T-helper 2 cell treated with Interferon-gamma antibody and Interleukin-4, amounts not matched to agents 5 μg/mL and 100 μg/mL, for 36 hours (primary cell): Measurements from ENCODE around the gene SLC25A38.

Experiments used
- DNase-seq: peaks from one replicate; pipeline ENCODE4 v3.0.0; 2021; ENCODE audit warnings: low spot score
- H3K27ac Mint-ChIP-seq: one replicate; pipeline ENCODE4 v1.8.0; 2021; ENCODE audit warnings: mild to moderate bottlenecking, mixed read lengths
- H3K27me3 Mint-ChIP-seq: one replicate; pipeline ENCODE4 v1.8.0; 2021; ENCODE audit warnings: low read depth, mixed read lengths
- H3K36me3 Mint-ChIP-seq: one replicate; pipeline ENCODE4 v1.8.0; 2021; ENCODE audit warnings: low read depth, mixed read lengths
- H3K4me1 Mint-ChIP-seq: one replicate; pipeline ENCODE4 v1.8.0; 2021; ENCODE audit warnings: low read depth, mixed read lengths
- H3K4me3 Mint-ChIP-seq: one replicate; pipeline ENCODE4 v1.8.0; 2022; ENCODE audit warnings: mild to moderate bottlenecking, moderate library complexity, mixed read lengths
- H3K9me3 Mint-ChIP-seq: one replicate; pipeline ENCODE4 v1.8.0; 2021; ENCODE audit warnings: mixed read lengths

SLC25A38 gene

DNA sequence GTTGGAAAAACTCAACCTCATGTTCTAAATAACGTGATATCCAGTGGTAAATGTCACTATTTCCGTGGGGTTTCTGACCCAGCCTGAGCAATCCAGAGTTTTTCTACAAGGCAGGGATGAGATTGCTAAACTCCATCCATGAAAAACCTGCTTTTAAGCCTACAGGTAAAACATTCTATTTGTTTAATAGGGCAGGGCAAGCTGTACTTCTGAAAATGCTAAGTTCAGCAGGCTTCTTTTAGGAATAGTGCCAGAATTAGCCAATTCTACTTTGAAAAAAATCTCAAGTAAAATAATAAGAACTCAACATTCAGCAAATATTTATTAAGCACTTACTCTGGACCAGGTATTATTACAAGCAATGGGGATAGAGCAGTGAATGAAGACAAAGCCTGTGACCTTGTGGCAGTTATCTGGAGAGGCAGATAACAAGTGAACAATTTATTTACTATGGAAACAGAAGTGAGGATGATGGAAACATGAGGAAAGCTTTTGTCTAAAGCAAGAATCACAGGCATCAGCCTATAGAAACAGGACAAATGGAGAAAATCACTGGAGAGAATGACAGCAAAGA, 36.7 kb downstream of the SLC25A38 start:
- Mint-ChIP-seq H3K9me3 (no peaks in the 10 kb centered on the region), H3K4me1 (no peaks in the 10 kb centered on the region)

DNA sequence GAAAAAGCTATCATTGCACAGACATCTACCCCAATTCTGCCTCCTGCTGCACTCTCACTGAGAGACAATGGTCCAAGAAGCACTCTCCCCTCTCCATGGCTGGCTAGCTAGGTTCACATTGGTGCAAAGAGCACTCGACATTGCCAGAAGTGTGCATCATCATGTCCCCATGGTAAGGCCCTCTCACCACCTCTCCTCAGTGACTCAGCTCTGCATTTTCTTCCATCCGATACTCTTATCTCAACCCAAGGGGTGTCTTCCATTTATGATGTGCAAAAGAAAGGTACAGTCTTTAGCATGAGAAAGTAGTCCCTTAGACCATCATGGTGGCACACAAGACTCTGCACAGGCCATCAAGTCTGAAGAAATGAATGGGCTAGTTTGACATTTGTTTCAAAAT, 37.4 kb downstream of the SLC25A38 start:
- DNase-seq, result no peak
- Mint-ChIP-seq H3K27ac (no peak overlapping the region), H3K4me3 (no peak overlapping the region), H3K36me3 (peaks cover 2% of the 10 kb centered on the region), H3K27me3 (peaks cover 7% of the 10 kb centered on the region), H3K4me1 (no peaks in the 10 kb centered on the region), H3K9me3 (no peaks in the 10 kb centered on the region)

More for the DNA sequence above, 36.7 kb downstream of the SLC25A38 start:
- Mint-ChIP-seq H3K27ac (no peak overlapping the region), H3K4me3 (no peak overlapping the region), H3K36me3 (peaks cover 4% of the 10 kb centered on the region), H3K27me3 (peaks cover 7% of the 10 kb centered on the region)
- no peak for DNase-seq

- Mint-ChIP-seq H3K4me3 (no peak overlapping the region), H3K9me3 (no peaks in the 10 kb centered on the region), H3K4me1 (no peaks in the 10 kb centered on the region), H3K36me3 (no peaks in the 10 kb centered on the region), H3K27me3 (peaks cover 3% of the 10 kb centered on the region), H3K27ac (no peak overlapping the region)
- DNase-seq, result no peak
These were observed 40.3 kb downstream of the SLC25A38 start for GRCh38 chr3:39423436-39423970.

- H3K4me3 Mint-ChIP-seq, result no peak overlapping the region
- DNase-seq, result no peak
- H3K36me3 Mint-ChIP-seq, result no peaks in the 10 kb centered on the region
- H3K9me3 Mint-ChIP-seq, result no peaks in the 10 kb centered on the region
- no peak overlapping the region for H3K27ac Mint-ChIP-seq
- H3K27me3 Mint-ChIP-seq, result no peaks in the 10 kb centered on the region
- H3K4me1 Mint-ChIP-seq, result no peaks in the 10 kb centered on the region
These were observed 43.1 kb downstream of the SLC25A38 start for GRCh38 chr3:39426312-39426711.

DNA sequence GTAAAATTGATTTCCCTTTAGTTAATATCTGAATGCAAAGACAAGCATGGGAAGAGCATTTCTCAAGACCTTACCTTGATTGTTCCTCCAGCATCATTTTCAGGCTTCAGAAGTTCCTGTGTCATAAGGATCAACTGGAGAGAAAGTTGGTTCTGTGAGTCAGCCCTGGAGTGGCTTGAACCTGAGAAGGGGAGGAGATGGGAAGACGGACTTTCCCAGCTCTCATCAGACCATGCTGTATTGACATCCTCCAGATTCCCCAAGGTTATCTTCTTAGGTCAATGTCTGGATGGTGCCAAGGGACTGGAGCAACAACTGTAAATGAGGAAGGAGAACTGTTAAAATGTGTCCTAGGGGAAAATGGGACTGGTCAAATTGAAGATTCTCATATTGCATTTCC, 44.3 kb downstream of the SLC25A38 start:
- no peak overlapping the region for H3K27ac Mint-ChIP-seq
- DNase-seq, result no peak
- H3K9me3 Mint-ChIP-seq, result no peaks in the 10 kb centered on the region
- H3K36me3 Mint-ChIP-seq, result no peaks in the 10 kb centered on the region
- no peaks in the 10 kb centered on the region for H3K4me1 Mint-ChIP-seq
- no peak overlapping the region for H3K4me3 Mint-ChIP-seq
- no peaks in the 10 kb centered on the region for H3K27me3 Mint-ChIP-seq

GRCh38 chr3:39428745-39429201, 45.6 kb downstream of the SLC25A38 start:
- no peaks in the 10 kb centered on the region for H3K36me3 Mint-ChIP-seq
- H3K4me3 Mint-ChIP-seq, result no peak overlapping the region
- no peak overlapping the region for H3K27ac Mint-ChIP-seq
- no peaks in the 10 kb centered on the region for H3K9me3 Mint-ChIP-seq
- H3K4me1 Mint-ChIP-seq, result no peaks in the 10 kb centered on the region
- no peaks in the 10 kb centered on the region for H3K27me3 Mint-ChIP-seq
- DNase-seq, result no peak

- no peak overlapping the region for H3K27ac Mint-ChIP-seq
- no peaks in the 10 kb centered on the region for H3K4me1 Mint-ChIP-seq
- no peak overlapping the region for H3K4me3 Mint-ChIP-seq
- no peaks in the 10 kb centered on the region for H3K36me3 Mint-ChIP-seq
- H3K27me3 Mint-ChIP-seq, result no peaks in the 10 kb centered on the region
- DNase-seq, result no peak
- no peaks in the 10 kb centered on the region for H3K9me3 Mint-ChIP-seq
These were observed 46.3 kb downstream of the SLC25A38 start for GRCh38 chr3:39429466-39429865.

- DNase-seq, result no peak
- no peaks in the 10 kb centered on the region for H3K36me3 Mint-ChIP-seq
- H3K27ac Mint-ChIP-seq, result no peak overlapping the region
- H3K4me3 Mint-ChIP-seq, result no peak overlapping the region
- H3K9me3 Mint-ChIP-seq, result no peaks in the 10 kb centered on the region
- peaks cover 2% of the 10 kb centered on the region for H3K27me3 Mint-ChIP-seq
- H3K4me1 Mint-ChIP-seq, result no peaks in the 10 kb centered on the region
These were observed 49.2 kb downstream of the SLC25A38 start for GRCh38 chr3:39432342-39432741.

- Mint-ChIP-seq H3K27me3 (peaks cover 5% of the 10 kb centered on the region), H3K9me3 (no peaks in the 10 kb centered on the region), H3K27ac (no peak overlapping the region), H3K36me3 (no peaks in the 10 kb centered on the region), H3K4me1 (no peaks in the 10 kb centered on the region), H3K4me3 (no peak overlapping the region)
- DNase-seq, result no peak
These were observed 50.5 kb downstream of the SLC25A38 start for GRCh38 chr3:39433642-39434041.

- Mint-ChIP-seq H3K27ac (no peak overlapping the region), H3K27me3 (peaks cover 5% of the 10 kb centered on the region), H3K4me3 (no peak overlapping the region), H3K4me1 (no peaks in the 10 kb centered on the region), H3K36me3 (no peaks in the 10 kb centered on the region), H3K9me3 (no peaks in the 10 kb centered on the region)
- no peak for DNase-seq
These were observed 51.4 kb downstream of the SLC25A38 start for GRCh38 chr3:39434574-39434973.

- H3K4me3 Mint-ChIP-seq, result no peak overlapping the region
- no peaks in the 10 kb centered on the region for H3K9me3 Mint-ChIP-seq
- H3K36me3 Mint-ChIP-seq, result no peaks in the 10 kb centered on the region
- no peaks in the 10 kb centered on the region for H3K4me1 Mint-ChIP-seq
- H3K27ac Mint-ChIP-seq, result no peak overlapping the region
- no peak for DNase-seq
- peaks cover 5% of the 10 kb centered on the region for H3K27me3 Mint-ChIP-seq
These were observed 52.0 kb downstream of the SLC25A38 start for GRCh38 chr3:39435006-39435748.

DNA sequence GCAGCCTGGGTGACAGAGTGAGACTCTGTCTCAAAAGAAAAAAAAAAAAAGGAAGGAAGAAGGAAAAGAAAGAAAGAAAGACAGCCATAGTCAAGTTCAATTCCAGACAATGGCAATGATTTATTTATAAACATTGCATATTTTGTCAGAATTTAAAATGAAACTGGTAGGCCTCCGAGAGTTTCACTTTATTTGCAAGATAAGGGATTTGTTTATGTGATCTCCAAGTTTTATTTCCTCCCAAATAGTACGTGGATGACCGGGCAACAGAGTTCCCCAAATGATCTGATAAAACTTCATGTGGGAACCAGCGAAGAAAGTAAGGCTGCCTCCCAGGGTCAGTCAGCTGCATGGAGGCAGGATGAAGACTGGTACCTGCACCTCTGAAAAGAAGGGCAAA, 55.7 kb downstream of the SLC25A38 start:
- H3K27ac Mint-ChIP-seq, result no peak overlapping the region
- no peaks in the 10 kb centered on the region for H3K9me3 Mint-ChIP-seq
- no peak for DNase-seq
- H3K4me1 Mint-ChIP-seq, result no peaks in the 10 kb centered on the region
- no peaks in the 10 kb centered on the region for H3K36me3 Mint-ChIP-seq
- no peak overlapping the region for H3K4me3 Mint-ChIP-seq
- H3K27me3 Mint-ChIP-seq, result peaks cover 6% of the 10 kb centered on the region

DNA sequence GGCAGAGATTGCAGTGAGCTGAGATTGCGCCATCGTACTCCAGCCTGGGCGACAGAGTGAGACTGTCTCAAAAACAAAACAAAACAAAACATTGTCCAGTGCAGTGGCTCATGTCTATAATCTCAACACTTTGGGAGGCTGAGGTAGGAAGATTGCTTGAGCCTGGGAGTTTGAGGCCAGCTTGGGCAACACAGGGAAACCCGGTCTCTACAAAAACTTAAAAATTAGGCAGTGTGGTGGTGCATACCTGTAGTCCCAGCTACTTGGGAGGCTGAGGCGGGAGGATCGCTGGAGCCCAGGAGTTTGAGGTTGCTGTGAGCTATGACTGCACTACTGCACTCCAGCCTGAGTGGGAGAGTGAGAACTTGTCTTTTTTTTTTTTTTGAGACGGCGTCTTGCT, 57.1 kb downstream of the SLC25A38 start:
- no peak for DNase-seq
- Mint-ChIP-seq H3K27ac (no peak overlapping the region), H3K36me3 (no peaks in the 10 kb centered on the region), H3K4me3 (no peak overlapping the region), H3K4me1 (no peaks in the 10 kb centered on the region), H3K27me3 (peaks cover 7% of the 10 kb centered on the region), H3K9me3 (no peaks in the 10 kb centered on the region)

- Mint-ChIP-seq H3K9me3 (no peaks in the 10 kb centered on the region), H3K4me3 (no peak overlapping the region), H3K36me3 (no peaks in the 10 kb centered on the region), H3K27me3 (peaks cover 9% of the 10 kb centered on the region), H3K4me1 (no peaks in the 10 kb centered on the region), H3K27ac (no peak overlapping the region)
- no peak for DNase-seq
These were observed 60.4 kb downstream of the SLC25A38 start for GRCh38 chr3:39443530-39443929.
